Measurements from ENCODE around the gene ARID3B.
"Not testable (repeated sequence)": the region's sequence is repeated elsewhere in the genome, so short reads cannot be mapped to it uniquely, and the experiment has no call there.

Gene ARID3B, protein sequence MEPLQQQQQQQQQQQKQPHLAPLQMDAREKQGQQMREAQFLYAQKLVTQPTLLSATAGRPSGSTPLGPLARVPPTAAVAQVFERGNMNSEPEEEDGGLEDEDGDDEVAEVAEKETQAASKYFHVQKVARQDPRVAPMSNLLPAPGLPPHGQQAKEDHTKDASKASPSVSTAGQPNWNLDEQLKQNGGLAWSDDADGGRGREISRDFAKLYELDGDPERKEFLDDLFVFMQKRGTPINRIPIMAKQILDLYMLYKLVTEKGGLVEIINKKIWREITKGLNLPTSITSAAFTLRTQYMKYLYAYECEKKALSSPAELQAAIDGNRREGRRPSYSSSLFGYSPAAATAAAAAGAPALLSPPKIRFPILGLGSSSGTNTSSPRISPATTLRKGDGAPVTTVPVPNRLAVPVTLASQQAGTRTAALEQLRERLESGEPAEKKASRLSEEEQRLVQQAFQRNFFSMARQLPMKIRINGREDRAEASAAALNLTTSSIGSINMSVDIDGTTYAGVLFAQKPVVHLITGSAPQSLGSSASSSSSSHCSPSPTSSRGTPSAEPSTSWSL

DNA sequence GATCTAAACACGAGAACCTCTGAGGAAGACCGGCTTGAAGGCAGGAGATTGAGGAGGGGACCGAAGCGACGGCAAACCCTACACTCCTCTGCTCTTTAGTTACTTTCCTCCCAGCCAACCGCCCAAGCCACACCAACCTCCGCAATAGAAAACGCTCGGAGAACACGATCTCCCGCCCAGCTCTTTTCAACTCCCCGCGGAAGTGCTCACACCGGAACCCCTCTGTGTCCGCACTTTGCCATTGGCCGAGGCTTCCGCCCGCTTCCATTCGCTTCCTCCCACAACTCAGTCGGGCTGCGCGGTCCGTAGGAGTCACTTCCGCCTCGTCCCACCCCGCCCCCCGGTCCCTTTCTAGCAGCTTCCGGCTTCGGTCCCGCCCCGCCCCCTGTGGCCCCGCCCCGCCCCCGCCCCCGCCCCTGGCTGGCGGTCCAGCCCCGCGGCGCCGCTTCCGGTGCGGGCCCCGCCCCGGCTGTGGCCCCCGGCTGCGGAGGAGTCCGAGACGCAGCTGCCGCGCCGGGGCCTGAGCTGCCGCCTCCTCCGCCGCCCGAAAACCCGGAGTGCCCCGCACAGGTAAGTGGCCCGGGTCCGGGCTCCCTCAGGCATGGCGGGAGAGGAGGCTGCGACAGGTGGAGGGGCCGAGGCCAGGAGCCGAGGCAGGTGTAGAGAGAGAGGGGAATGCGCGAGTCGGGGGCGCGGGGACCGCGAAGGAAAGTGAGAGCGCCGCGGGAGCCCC, at the start of gene ARID3B:
ARID3B (plus strand) TSS at position 460 of the 733 bp plus-strand sequence. CDS start 2,717 bp downstream, outside the sequence.
- peak; percentile 96 for DNase-seq

DNA sequence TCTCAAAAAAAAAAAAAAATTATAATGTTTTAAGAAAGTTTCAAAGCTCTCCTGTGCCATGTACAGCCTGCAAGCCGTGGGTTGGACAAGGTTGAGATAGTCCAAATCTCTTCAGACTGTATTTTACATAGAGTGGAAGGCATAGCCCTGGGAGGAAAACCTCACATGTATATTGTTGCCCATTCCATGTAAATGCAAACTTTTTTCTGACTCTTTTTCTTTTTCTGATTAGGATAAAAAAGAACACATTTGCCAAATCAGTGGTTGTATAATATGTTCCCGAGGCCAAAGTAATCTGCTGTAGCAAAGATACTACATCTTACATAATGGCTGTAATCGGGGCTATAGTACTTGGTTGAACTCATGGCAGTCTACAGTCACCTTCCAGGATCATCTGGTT, 44.4 kb upstream of the ARID3B start:
- no peak for DNase-seq

DNA sequence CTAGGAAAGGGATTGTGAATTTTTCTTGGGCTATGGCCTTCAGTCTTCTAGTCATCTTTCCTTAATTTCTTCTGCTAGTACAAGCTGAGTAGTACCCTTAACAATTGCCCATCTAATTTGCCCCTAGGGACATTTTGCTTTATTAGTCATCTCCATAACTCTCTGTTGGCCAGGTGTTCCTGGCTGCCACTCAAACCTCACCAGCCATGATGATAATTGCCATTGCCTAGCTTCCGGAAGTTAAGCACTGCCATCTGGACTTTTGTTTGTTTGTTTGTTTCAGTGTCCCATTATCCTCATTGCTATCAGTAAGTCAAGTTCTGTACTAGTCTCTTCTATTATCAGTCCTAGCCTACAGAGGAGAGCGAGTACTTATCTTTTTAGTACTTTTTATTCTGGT, 43.4 kb upstream of the ARID3B start:
- DNase-seq, result no peak

DNA sequence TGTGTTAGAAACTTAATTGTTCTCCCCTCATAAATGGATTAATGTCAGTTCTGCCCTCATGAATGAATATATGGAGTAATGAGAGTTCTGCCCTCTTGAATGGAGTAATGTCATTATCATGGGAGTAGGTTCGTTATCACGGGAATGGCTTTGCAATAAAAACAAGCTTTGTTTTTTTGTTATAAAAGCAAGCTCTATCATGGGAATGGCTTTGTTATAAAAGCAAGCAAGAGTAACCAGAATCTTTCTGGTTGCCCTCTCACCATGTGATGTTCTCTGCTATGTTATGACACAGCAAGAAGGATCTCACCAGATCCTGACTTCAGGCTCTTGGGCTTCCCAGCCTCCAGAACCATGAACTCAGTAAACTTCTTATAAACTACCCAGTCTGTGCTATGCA, 41.7 kb upstream of the ARID3B start:
- DNase-seq, result no peak

DNA sequence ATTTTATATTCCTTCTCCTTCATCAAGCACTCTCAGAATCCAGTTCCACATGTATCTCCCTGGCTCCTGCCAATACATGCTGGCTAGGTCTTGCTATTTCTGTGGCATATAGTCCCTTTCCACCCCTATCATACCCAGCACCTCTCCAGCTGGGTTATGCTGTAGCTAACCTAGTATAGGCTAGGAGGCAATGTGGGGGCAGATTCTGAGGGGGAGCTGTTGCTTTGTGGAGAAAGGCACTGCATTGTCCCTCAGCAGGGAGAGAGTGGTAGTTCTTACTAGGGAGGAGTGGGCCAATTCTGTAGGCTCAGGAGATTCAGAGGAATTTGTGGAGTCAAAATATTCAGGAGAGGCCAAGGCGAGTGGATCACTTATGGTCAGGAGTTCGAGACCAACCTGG, 40.6 kb upstream of the ARID3B start:
- DNase-seq, result no peak

DNA sequence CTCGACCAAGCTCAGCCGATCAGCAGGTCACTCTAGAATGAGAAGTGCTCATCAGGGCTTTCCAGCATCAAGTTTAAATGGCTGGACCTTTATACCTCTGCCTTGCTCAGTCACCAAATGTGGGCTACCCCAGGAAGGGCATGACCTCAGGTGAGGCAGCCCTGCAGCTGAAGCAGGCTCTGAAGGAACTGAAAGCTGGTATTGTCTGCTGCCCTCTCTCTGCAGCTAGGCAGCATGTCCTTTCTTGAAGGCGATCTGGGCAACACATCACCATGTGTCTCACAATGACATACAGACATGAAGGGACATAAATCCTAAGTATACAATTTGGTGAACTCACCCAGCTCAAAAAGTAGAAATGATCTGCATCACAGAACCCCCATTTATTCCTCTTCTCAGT, 38.7 kb upstream of the ARID3B start:
- DNase-seq, result no peak

DNA sequence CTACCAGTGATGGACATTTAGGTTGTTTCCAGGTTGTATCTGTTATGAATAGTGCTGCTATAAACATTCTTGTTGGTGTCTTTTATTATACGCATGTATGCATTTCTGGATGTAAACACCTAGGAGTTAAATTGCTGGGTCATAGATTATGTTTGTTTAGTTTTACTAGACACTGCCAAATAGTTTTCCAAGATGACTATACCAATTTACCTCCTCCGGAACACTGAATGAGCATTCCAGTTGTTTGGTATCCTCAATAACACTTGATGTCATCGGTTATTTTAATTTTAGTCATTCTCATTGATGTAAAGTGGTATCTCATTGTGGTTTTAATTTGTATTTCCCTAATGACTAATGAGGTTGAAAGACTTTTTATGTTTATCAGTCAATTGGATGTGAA, 36.6 kb upstream of the ARID3B start:
- DNase-seq, result no peak

DNA sequence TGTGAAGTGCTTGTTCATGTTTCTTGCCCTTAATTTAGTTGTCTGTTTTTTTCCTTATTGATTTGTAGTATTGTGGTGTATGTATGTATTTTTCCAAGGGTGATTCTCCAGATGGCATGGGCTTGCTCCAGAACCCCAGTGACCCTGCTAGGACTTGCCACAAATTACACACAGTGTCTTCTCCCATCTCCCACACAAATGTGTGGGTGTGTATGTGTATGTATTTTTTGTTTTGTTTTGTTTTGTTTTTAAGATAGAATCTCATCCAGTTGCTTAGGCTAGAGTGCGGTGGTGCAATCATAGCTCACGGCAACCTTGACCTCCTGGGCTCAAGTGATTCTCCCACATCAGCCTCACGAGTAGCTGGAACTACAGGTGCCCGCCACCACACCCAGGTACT, 36.2 kb upstream of the ARID3B start:
- no peak for DNase-seq

DNA sequence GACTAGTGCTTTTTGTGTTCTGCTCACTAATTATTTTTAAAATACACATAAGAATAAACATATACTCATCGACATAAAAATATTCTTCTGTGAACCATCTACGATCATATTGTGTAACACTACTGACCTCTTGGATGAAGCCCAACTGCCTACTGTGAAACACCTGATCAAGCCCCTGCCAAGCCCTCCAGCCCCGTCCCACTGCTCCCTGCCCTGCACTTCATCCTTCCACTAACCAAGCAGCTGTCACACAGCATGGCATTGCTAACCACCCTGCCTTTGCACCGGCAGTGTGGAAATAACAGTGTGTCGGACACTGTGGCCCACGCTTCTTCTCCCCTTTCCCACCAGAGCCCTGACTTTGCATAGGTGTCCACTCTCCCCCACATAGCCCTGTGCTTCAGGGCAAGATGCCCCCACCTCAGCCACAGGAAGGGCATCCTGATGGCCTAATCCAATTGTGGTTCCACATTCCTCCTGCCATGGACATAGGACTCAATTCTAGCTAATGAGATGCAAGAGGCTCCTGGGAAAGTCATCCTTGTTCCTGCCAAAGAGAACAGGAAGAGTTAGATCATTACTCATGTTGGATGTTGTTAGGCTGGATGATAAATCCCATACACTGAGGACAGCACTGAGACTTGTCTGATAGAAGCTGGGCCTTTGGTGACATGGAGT, 35.0 kb upstream of the ARID3B start:
- no peak for DNase-seq

DNA sequence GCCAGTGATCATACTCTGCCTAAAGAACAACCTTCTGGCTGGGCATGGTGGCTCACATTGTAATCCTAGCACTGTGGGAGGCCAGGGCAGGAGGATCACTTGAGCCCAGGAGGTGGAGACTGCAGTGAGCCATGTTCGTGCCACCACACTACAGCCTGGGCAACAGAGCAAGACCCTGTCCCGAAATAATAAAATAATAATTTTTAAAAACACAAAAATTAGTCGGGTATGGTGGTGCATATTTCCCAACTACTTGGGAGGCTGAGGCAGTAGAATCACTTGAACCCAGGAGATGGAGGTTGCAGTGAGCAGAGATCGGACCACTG, 34.5 kb upstream of the ARID3B start:
- no peak for DNase-seq

DNA sequence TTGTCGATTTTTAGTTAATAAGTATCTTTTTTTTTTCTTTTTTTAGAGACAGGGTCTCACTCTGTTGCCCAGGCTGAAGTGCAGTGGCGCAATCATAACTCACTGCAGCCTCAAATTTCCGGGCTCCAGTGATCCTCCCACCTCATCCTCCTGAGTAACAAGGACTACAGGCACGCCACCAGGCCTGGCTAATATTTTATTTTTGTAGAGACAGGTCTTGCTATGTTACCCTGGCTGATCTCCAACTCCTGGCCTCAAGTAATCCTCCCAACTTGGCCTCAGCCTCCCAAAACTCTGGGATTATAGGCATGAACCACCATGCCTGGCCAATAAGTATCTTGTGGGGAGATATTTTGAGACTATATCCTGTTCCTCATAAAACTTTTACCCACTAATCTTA, 29.4 kb upstream of the ARID3B start:
- DNase-seq, result no peak

DNA sequence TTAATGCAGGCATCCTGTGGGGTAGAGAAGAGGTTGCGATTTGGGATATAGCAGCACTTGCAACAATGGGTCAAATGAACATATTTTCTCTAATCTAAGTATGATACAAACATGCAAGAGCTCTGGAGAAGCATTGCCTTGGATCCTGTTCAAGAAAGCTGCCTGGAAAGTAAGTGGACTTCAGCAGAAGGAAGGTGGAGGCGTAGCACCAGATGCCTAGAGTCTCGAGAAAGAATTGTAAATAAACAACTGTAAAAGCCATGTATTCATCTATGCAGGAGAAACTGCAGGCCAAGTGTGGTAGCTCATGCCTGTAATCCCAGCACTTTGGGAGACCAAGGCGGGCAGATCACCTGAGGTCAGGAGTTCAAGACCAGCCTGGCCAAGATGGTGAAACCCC, 27.0 kb upstream of the ARID3B start:
- DNase-seq, result not testable (repeated sequence)

DNA sequence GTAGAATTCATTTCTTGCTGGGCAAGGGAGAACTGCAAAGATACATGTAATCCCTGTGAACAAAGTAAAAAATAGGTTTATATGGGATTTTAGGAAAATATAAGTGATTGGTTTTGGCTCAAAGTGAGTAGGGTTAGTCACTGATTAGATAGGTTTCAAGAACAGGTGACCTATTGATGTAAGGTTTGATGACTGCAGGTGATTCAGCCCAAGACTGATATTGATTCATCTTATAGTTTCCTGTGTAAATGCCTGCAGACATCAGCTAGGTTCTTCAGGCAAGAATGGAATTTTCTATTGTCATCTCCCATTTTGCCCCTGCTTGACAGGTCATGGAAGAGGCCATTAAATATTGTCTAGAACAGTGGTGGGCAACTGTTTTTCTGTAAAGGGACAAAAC, 23.9 kb upstream of the ARID3B start:
- DNase-seq, result no peak

DNA sequence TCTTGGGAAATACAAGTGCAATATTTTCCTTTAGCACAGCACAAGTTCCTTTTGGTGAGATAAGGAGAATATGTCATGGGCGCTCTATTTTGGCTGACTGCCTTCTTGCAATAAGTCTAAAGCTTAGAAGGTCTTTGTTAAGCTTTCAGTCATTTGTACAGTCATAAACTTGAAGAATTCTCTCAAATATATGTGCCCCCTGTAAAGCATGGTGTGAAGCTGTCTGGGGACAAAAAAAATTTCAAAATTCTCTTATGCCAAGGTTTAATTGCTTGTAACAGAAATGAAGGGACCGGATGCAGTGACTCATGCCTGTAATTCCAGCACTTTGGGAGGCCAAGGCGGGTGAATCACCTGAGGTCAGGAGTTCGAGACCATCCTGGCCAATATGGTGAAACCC, 21.7 kb upstream of the ARID3B start:
- DNase-seq, result no peak

DNA sequence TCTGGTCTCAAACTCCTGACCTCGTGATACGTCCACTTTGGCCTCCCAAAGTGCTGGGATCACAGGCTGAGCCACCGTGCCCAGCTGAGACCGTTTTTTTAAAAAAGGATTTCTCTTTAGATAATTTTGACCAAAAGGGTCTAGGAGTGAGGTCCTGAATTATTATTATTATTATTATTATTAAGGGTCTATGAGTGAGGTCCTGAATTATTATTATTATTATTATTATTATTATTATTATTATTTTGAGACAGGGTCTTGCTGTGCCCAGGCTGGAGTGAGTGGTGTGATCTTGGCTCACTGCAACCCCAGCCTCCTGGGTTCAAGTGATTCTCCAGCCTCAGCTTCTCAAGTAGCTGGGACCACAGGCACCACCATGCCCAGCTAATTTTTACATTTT, 20.6 kb upstream of the ARID3B start:
- no peak for DNase-seq

DNA sequence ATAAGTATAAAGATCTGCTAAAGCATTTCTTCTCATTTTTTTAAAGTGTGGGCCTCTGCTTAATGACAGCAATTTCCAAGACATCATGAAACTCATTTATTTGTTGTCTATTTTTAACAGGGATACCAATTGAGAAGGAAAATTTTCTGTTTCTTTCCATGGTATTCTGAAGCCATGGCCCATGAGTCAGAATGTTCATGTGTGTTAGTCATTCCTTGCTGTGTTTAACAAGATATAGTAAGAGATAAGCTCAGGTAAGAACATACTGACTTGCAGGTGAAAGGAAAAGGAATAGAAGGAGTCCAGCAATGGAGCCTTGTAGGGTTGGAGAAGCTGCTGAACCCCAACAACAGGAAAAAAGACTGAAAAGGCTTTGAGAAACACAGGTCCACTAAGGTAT, 17.0 kb upstream of the ARID3B start:
- no peak for DNase-seq

DNA sequence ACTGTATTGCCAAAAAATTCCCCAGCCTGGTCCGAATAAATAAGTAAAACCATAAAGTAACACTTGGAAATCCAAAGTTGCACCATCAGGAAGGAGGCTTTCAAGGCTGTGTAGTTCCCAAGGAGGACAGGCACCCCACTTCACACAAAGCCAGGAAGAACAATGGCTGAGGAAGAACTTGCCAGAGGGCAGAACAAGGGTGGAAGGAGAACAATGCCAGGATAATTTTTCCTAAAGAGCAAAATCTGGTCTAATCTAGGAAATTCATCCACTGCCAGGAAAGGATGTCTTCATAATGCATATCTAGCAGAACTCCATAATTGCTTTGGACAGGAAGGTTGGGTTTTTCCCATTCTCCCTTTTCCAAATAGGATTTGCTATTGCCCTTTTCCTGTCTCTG, 15.7 kb upstream of the ARID3B start:
- DNase-seq, result no peak

DNA sequence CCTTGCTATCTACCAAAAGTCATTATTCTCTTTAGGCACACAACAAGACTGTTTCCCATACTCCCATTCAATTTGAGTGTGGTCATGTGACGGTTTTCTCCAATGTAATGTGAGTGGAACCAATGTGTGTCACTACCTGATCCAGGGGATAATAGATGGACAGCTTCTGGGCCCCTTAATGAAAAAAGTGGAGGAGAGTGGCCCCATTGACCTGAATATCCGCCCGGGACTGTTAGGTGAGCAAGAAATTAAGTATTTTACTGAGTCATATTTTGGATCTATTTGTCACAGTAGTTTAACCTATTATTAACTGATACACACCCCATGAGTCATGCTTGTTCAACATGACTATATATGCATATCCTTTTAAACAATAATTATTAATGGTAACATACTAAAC, 15.1 kb upstream of the ARID3B start:
- DNase-seq, result no peak

DNA sequence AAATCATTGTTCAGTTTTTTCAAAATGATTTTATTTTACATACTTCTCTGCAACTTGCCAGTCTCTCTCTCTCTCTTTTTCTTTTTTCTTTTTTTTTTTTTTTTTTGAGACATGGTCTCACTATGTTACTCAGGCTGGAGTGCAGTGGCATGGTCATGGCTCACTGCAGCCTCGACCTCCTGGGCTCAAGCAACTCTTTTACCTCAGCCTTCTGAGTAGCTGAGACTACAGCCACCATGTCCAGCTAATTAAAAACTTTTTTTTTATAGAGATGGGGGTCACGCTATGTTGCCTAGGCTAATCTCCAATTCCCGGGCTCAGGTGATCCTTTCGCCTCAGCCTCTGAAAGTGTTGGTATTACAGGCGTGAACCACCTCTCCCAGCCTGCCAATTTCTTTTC, 12.1 kb upstream of the ARID3B start:
- DNase-seq, result no peak

DNA sequence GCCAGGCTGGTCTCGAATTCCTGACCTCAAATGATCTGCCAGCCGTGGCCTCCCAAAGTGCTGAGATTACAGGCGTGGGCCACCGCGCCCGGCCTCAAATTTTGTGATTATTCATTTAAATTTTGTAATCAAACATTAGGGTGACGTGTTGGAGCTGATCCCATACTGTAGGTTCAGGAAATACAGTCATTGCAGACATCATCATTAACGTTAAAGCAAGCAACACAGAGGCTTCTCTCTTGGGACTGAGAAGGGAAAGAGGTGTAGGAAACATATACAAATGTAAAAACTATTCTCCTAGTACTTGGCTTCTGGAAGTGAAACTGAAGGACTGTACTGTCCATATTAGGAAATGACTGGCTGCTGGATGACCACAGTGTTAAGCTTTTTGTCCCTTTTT, 11.1 kb upstream of the ARID3B start:
- no peak for DNase-seq

DNA sequence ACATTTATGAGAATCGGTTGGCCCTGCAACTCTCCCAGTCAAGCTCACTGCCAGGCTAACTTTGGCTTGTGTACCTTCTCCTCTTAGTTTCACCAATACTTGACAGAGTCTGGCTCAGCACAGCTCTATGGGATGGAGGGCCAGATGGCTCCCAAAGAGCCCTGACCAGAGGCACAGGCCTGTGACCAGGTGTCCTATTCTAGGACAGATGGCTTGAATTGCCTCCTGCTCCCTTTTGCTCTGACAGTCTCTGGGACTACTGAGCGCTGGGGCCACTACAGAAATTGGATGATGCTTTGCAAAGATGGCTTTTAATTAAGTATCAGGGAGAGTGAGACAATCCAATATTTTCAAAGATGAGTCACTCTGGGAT, 10.3 kb upstream of the ARID3B start:
- no peak for DNase-seq

DNA sequence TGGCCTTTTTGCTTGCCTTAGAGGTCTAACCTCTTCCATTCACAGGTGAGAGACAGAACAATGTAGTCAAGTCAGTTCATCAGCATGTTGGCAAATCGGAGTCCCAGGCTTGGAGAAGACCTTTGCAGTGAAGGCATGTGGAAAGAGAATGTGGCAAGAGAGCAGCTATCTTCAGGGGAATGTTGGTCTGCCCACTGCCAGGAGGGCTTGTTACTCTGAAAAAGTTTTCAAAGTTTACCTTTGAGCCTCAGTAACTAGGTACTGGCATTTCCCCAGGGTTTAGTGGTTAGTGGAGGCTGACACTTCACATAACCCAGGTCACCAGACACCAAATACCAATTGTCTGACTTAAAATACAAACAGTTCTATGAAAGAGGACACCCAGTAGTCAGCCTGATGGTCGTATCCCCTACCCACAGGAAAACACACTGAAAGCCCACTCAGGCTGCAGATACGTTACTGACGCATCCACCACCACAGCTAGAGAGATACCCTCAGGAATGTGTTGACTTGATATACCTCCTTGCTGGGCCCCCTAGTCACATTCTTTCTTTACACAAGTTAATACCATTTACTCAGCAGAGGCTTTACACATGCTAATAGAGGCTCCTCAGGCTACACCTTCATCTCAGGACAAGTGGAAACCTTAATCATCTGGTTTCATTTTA, 9.7 kb upstream of the ARID3B start:
- DNase-seq, result no peak

DNA sequence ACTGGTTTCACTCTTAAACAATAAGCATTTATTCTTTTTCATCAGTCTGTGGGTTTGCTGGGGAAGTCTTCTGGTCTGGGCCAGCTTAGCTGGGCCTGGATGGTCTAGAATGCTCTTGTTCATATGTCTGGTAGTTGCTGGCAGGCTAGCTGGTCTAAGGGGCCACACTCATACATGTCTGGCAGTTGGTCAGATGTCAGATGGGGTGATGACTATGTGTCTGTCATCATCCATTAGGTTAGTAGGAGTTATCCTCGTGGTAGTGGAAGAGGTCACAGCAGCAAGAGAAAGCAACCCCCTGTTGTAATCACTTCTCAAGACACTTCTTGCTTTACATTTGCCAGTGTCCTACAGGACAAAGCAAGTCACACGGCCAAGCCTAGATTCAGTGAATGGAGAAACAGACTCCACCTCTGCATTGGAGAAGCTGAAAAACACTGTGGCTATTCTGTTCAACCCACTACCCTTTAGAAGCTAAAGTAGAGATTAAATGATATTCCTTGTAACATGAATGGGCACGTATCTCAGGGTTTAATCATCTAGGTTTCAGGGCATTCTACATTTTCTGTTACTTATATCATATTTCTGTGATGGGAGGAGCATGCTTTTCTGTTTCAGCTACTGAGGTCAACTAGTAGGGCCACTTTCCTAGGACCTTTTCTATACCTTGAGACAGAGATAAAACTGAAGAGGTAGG, 5.5 kb upstream of the ARID3B start:
- no peak for DNase-seq

Data from CD4-positive, alpha-beta T cell treated with Interleukin-4 for 4 hours (primary cell).